ENCODE measurements around the gene AIMP2.
"Not testable (repeated sequence)": the region's sequence is repeated elsewhere in the genome, so short reads cannot be mapped to it uniquely, and the experiment has no call there.

The AIMP2 gene

GRCh38 chr7:6008668-6009611 is at the start of gene AIMP2, which contains the start of gene PMS2:
AIMP2 (plus strand) TSS chr7:6009272; CDS start chr7:6009364, 92 bp downstream.
PMS2 (minus strand) TSS chr7:6009049; CDS start chr7:6009019, 30 bp downstream.
- DNase-seq: peak; percentile 96

DNA sequence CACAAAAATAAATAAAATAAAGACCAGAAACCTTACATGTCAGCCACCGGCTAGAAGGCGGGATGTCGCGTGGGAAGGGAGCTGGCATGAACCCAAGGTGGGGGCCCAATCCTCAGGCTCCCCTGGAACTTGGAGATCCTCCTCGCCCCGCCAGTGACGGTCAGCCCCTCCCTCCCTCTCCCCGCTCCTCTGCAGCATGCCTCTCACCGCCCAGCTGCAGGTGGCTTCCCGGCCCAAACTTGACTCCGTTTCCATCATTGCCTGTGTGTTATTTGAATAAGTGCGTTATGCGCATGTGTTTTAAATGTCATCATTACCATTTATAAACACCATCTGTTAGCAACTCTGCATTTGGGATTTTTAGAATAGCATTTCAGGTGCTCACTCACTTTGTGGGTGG is 45.9 kb upstream of the AIMP2 start:
- DNase-seq: not testable (repeated sequence)

GRCh38 chr7:5963810-5964209 is 45.3 kb upstream of the AIMP2 start:
- not testable (repeated sequence) for DNase-seq

DNA sequence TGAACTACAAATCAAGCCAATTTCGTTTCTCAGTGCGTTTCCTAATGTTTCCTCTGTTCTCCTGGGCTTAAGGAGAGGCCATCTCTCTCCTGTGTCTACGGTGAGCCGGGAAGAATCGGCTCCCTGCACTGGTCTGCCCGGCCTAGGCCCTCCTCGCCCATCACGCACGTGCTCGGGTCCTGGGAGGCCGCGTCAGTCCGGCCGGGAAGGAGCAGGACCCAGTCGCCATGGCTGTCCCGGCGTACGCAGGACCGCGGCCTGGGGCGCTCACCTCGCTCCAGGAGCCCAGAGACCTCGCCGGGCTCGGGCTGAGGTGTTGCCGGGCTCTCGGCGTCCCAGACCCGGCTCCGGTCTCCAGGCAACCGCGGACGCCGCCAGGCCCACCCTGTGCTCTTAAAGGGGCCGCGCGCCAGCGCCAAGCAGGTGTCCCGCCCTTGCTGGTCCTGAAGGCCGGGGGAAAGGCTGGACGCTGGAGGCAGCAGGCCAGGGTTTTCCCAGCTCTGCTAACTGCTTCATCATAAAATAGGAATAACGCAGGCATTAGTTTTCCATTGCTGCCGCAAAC is 38.6 kb upstream of the AIMP2 start, which contains the start of gene RSPH10B:
RSPH10B (minus strand) TSS at position 343 of the 565 bp plus-strand sequence. CDS start 3,573 bp downstream, outside the sequence.
- DNase-seq: not testable (repeated sequence)

GRCh38 chr7:5973580-5973979 is 35.5 kb upstream of the AIMP2 start:
- DNase-seq: not testable (repeated sequence)

DNA sequence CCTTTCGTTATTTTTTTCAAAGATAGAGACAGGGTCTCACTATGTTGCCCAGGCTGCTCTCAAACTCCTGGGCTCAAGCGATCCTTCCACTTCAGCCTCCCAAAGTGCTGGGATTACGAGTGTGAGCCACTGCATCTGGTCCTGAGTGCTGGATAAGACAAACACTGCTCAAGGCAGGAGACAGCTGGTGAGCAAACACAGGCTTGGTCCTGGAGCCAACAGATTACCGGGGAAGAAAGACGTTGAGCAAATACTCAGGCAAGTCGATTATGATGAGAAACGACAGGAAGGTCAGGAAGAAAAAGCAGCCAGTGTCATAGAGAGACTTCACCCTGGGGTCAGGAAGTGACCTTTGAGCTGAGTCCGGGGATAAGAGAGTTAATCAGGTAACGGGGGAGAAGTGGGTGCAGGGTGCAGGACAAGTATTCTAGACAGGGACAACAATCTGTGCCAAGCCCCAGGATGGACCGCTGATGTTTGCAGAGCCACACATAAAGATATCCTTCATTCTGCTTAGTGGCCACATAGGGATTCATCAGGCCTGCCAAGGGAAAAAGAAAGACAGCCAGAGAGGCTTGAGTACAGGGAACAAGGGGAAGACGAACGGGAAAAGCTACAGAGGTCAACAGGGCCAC is 29.3 kb upstream of the AIMP2 start:
- DNase-seq: not testable (repeated sequence)

GRCh38 chr7:5987061-5987460 is 22.0 kb upstream of the AIMP2 start:
- not testable (repeated sequence) for DNase-seq

GRCh38 chr7:5997210-5997808 is 11.8 kb upstream of the AIMP2 start:
- DNase-seq: peak; percentile 8

GRCh38 chr7:6007386-6007785 is 1.7 kb upstream of the AIMP2 start:
- DNase-seq: no peak

DNA sequence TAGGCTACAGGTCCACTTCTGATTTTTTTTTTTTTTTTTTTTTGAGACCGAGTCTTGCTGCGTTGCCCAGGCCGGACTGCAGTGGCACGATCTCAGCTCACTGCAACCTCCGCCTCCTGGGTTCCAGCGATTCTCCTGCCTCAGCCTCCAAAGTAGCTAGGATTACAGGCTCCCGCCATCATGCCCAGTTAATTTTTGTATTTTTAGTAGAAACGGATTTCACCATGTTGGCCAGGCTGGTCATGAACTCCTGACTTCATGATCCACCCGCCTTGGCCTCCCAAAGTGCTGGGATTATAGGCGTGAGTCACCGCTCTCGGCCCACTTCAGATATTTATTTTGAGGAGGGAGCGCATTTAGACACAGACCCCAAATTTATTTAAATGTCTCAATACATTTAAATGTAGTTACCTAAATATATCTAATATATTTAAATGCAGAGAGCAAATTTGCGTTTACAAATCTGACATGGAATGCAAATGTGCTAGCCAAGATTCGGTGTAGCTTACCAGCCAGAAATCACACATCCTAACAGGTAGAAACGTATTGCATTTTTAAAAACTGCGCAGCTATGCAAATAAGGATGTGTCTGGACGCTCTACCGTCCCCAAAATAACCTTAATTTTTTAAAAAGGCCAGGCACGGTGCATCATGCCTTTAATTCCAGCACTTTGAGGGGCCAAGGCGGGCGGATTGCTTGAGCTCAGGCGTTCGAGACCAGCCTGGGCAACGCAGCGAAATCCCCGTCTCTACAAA is 1.1 kb upstream of the AIMP2 start:
- not testable (repeated sequence) for DNase-seq

DNA sequence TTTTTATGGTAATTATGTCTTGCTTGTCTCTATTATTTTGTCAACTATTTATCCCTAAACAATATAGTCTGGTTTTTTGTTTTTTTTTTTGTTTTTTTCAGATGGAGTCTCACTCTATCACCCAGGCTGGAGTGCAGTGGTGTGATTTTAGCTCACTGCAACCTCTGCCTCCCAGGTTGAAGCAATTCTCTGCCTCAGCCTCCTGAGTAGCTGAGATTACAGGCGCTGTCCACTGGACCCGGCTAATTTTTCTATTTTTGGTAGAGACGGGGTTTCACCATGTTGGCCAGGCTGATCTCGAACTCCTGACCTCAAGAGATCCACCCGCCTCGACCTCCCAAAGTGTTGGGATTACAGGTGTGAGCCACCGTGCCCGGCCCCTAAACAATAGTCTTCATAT is 1.3 kb downstream of the AIMP2 start:
- DNase-seq: not testable (repeated sequence)

DNA sequence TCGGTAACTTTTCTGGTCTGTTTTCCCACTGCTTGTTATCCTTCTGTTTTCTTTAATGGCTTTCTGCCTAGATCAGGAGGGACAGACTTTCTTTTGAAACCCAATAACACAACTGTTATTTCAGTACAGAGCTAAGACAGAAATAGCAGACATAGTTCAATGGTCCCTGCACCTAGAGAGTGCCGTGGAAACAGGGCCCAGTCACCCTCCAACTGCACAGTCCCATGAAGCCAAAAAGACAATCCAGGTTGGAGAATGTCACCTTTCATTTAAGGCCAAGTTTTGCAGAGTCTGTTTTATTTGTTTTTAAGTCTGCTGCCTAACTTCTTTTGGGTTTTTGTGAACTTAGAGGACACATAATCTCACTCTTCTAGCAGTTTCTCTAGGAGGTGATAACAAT is 2.5 kb downstream of the AIMP2 start:
- no peak for DNase-seq

- DNase-seq: no peak
Observed at GRCh38 chr7:6012355-6013104, 3.5 kb downstream of the AIMP2 start.

DNA sequence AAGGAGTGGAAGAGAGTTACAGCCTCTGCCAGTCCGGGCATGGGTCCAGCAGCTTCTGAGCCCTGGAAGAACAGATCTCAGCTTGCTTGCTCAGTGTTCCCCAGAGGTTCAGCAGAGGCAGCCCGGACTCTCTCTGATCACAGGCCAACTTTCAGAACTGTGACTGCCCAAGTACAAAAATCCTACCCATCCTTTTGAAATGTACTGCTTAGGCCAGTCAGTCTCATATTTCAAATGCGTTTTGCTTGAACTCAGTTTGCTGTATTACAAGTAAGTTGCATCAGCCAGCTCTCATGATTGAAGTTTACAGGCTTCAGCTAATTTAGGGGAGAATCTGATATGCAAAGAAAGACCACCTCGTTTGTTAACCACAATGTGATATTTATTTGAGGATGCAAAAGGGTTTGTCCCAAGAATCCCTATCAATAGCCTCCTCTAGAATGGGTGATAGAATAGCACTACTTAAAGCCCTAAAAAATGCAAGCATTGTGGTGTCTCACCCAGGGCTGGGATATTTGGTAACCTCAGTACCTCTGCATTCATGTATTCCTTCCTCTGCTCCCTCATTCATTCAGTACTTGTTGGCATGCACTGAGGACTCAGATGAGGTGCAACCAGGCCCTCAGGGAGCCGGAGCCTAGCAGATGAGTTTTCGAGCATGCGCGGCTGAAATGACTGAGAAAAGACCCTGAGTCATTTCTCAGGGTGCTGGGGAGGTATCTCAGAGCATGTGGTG is 7.0 kb downstream of the AIMP2 start:
- DNase-seq: peak; percentile 82

DNA sequence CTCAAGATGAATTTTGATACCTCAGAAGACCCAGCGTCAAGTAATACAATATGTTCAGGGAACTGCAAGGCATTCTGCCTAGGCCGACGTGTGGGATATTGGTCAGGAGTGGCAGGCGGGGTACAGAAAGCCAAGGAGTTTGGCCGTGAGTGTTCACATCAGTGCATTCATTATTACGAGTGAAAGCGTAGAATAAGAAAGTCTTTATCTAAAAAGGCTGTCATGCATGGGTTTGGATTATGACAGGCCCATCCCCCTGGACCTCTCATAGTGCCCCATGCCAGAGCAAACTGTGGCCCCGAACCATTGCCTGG is 7.5 kb downstream of the AIMP2 start:
- DNase-seq: no peak

DNA sequence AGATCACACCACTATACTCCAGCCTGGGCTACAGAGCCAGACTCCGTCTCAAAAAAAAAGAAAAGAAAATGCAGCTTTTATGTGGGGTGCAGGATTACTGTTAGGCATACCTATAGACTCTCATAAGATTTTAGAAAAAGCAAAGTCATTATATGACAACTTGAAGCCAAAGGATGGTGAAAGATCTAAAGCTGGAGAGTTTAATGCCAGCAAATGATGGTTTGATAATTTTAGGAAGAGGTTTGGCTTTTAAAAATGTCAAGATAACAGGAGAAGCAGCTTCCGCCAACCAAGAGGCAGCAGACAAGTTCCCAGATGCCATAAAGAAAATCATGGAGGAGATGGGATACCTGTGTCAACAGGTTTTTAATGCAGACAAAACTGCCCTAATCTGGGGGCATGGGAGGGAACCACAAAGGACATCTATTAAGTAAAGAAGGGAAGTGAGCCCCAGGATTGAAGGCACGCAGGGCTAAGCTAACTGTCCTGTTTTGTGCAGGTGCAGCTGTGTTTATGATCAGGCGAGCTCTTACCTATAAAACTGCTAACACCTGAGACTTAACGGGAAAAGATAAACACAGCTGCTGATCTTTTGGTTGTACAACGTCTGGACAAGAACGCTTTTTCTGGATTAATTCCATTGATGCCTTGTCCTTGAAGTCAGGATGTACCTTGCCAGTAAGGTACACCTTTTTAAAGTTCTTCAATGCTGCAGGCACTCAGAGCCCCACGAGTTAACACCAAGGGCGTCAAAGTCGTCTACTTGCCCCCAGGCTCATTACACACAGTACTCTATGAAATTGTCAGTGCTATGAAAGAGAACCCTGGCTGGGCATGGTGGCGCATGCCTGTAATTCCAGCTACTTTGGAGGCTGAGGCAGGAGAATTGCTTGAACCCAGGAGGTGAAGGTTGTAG is 11.6 kb downstream of the AIMP2 start:
- DNase-seq: no peak

DNA sequence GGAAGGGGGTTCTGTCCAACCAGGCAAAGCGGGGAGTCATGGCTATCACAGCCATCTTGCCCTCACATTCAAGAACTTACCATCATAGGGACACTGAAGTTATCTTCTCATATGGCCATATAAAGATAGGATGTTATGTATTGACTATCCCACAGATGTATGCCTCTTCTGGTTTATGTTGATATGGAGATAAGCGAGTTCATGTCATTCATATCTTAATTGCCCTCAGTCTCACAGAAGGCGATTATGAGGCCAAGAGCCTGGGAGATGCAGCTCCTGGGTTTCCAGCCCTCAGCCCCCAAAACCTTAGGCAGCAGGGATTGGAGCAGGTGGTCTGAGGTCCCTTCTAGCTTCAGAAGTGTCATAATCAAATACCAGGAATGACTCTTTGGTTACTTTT is 13.6 kb downstream of the AIMP2 start:
- no peak for DNase-seq

- DNase-seq: no peak
Observed at GRCh38 chr7:6023974-6024435, 14.9 kb downstream of the AIMP2 start.

- DNase-seq: peak; percentile 30
Observed at GRCh38 chr7:6026011-6026819, 17.1 kb downstream of the AIMP2 start.
